Activated CD8-positive, alpha-beta memory T cell treated with anti-CD3 and anti-CD28 coated beads for 1 hour (primary cell): ENCODE measurements around the gene CYP4F22.
A peak's percentile ranks its signal among the peaks of the same experiment; 100 is the strongest.
"Not testable (repeated sequence)": the region's sequence is repeated elsewhere in the genome, so short reads cannot be mapped to it uniquely, and the experiment has no call there.

Experiments used
- DNase-seq, 2 donors: peaks; one replicate each; pipeline ENCODE4 v3.0.0-alpha.2; 2020; ENCODE audit warnings: low read depth in 1 of 2; ENCODE audit errors: extremely low read depth in 1 of 2

CYP4F22 gene

DNA sequence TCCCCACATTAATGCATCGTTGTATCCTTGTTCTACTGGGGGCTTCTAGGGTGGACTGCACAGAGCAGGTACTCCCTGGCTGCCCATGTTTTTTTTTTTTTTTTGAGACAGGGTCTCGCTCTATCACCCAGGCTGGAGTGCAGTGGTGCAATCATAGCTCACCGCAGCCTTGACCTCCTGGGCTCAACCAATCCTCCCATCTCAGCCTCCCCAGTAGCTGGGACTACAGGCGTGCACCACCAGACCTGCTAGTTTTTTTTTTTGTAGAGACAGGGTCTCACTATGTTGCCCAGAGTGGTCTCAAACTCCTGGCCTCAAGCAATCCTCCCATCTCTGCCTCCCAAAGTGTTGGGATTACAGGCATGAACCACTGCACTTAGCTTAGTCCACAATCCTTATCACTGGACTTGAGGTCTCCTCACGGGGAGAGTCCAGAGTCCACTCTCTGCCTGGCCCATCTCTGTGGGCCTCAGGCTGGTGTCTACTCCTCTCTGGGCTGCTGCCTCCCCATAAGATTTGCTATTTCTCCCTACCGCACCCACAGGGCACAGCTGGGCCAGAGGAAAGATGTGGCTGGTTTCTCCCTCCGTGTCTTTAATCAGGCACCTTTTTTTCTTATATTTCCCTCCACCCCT is 56.3 kb downstream of the CYP4F22 start:
- DNase-seq: no peak

DNA sequence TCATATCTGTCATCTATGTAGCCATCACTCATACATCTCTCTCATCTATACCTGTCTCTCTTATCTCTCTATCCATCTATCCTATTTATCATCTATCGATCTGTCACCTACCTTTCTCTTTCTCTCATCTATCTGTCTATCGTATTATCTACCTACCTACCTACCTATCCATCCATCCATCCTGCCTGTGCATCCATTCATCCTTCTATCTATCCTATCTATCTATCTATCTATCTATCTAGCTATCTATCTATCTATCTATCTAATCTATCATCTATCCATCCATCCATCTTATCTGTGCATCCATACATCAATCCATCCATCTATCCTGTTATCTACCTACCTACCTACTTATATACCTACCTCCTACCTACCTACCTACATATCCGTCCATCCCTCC is 62.1 kb downstream of the CYP4F22 start:
- no peak for DNase-seq

DNA sequence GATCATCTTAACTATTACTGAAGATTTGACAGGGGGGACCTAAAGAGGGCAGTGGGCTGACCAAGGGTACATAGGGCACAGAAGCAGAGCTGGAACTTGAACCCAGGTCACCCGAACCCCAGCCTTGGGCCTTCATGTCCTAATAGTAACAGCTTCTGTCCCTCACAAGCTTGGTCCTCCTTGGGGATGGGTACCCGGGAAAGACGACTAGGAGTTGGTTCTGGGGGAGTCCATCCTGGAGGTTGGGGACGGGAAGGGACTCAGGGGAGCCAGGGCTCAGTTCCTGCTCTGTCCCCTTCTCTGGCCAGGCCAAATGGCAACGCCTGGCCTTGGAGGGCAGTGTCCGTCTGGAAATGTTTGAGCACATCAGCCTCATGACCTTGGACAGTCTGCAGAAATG is 67.1 kb downstream of the CYP4F22 start:
- no peak for DNase-seq

DNA sequence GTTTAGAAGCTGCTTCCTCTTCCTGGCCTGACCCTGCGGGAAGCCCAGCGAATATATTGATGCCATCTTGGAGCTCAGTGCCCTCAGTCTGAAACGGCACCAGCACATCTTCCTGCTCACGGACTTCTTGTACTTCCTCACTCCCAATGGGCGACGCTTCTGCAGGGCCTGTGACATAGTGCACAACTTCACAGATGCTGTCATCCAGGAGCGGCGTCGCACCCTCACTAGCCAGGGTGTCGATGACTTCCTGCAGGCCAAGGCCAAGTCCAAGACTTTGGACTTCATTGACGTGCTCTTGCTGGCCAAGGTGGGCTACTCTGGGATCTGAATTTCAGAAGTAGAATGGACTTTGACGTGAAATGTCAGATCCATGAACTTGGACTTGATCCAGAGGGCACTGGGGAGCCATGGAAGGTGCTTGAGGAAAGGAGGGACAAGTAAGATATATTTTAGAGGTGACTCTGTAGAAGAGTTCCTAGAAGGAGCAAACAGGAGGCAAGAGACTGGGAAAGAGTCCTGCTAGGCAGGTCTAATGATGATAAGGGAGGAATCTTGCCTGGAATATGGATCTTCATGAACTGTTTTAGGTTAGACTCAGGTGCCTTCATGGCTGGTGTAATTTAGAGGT is 68.3 kb downstream of the CYP4F22 start:
- DNase-seq: no peak

DNA sequence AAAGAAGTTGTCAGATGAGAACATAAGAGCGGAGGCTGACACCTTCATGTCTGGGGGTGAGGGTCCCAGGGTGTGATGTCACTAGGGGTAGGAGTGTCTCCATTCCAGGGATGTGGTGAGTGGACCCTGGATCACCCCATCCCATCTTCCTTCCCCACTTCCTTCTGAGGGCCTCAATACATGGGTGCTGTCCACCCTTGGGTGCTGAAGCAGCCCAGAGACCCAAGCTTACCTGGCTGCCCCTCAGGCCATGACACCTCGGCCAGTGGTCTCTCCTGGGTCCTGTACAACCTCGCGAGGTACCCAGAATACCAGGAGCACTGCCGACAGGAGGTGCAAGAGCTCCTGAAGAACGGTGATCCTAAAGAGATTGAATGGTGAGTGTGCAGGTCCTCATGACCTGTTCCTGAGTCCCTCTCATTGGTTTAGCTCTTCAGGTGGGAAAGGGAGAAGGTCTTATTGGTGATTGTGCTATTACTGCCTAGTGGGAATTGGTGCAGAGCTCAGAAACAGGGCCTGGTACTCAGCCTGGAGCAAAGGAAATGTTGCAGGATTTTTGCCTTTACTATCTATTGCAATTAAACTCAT is 69.0 kb downstream of the CYP4F22 start:
- no peak for DNase-seq

DNA sequence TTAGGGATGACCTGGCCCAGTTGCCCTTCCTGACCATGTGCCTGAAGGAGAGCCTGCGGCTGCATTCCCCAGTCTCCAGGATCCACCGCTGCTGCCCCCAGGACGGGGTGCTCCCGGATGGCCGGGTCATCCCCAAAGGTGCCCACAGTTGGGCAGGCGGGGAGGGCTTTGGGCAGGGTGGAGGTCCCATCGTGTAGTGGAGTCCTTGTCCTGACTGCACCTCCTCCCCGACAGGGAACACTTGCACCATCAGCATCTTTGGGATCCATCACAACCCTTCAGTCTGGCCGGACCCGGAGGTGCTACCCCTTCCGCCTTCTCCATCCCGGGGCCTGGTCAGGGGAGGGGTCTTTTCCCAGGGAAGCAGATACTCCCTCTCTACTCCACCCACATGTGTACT is 75.0 kb downstream of the CYP4F22 start:
- DNase-seq: no peak

DNA sequence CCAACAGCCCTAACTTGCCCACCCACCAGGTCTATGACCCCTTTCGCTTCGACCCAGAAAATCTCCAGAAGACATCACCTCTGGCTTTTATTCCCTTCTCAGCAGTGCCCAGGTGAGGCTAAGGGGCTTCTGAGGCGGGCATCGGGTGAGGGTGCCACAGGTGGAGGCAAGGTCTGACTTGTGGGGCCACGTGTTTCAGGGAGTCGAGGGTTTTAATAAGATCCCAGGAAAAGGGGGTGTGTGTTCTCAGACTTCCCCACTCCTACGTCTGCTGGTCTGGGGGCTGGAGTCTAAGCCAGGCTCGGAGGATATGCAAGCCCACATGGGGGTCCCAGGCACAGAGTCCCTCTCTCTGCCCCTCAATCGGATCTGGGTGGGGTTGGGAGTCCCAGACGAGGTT is 75.8 kb downstream of the CYP4F22 start:
- DNase-seq: no peak

DNA sequence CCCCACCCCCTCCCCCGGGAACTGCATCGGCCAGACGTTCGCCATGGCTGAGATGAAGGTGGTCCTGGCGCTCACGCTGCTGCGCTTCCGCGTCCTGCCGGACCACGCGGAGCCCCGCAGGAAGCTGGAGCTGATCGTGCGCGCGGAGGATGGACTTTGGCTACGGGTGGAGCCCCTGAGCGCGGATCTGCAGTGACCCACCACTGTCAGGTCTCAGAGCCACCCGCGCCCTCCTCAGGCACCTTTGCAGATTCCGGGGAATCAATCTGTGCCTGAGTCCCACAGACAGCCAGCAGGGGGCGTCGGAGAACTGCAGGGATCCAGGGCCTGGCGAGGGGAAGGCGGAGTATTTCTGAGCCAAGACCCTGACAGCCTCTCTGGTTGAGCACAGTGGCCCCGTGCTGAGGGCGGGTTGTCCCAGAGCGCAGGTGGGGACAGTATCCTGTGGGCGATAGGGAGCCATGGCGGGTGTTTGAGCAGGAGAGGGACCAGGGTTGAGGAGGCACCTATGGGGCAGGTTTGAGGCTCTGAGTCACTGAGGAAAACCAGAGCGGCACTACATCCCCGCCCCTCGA is 76.3 kb downstream of the CYP4F22 start:
- peak; percentile 57 to 80 for DNase-seq

DNA sequence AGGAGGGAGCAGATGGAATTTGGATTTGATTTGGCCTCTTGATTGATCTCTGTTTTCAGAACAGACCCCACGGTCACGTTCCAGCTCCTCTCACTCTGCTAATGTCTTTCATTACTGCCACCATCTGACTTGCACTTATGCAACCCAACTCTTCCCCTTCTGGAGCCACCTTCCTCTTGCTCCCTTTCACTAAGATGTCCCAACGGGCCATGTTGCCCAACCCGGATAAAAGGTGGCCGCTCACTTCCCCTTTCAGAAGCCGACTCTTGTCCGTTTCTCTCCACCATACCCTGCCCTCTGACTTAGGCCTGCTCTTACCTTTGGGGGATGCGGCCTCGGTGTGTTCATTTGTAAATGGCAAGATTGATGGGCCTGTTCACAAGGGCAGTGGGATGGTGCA is 79.3 kb downstream of the CYP4F22 start:
- no peak for DNase-seq

DNA sequence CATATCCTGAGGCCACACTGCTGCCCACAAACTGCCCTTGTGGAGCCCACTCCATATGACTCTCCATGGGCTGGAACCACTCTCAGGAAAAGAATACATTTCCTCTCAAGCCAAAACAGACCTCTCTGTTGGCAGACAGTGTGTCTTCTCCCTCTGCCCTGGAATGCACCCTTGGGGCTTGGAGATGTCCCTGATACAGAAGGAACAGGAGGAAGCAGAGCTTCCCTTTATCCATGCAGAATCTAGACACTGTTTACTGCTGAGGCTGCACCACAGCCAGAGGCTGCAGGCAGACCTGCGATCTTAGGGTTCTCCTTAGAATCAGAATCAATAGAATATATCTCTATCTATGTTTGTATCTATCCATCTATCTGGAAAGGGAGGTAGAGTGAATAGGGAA is 79.9 kb downstream of the CYP4F22 start:
- no peak for DNase-seq

DNA sequence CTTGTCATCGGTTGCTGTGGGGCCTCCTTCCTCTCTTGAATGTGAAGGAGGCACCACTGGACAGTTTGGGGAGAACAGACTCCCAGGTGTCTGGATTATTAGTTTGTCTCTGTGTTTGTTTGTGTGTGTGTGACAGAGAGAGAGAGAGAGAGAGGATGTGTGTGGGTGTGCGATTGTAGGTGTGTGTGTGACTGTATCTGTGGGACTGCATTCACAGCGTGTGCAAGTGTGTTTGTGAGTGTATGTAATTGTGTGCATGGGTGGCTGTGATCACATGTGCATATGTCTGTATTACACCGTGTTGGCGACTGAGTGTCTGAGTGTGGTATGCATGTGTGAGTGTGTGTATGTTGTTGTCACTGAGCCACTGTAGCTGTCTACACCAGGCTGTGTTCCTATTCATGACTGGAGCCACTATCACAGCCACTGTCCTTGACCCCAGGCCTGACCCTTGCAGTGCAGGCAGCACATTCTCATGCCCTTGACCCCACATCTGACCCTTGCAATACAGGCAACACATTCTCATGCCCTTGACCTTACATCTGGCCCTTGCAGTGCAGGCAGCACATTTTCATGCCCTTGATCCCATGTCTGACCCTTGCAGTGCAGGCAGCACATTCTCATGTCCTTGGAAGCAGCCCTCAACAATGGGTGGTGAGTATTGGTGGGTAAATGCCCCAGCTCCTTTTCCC is 81.6 kb downstream of the CYP4F22 start:
- no peak for DNase-seq

DNA sequence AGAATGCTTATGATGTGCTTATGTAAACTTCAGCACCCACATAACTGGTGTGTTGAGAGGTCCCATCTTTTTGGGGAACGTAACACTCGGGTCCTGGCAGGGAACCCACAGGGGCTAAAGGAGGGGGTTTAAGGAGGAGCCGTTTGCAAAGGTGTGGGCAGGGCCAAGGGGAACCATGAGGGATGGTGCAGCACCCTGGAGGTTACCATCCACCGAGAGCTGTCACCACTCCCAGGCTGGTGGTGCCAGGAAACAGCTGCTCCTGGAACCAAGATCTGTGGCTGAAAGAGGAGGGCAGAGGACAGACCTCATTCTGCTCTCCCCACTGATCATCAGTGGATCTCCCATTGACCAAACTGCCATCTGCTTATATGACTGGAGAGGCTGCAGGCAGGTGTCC is 83.5 kb downstream of the CYP4F22 start:
- no peak for DNase-seq

DNA sequence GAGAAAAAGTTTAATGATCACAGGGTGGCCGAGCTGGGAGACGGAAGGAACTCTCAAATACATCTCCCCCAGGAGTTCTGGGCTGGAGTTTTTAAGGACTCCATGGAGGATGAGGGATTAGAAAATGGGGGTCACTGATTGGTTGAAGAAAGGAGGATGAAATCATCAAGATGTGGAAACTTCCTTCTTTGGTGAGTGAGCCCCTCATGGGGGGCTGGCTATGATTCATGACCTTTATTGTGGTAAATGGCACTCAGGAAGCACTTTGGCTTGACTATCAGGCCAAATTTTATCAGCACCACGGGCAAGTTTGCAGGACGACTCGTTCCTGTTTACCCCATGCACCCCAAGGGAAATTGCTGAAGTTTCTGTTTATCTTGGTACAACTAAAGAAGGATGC is 84.2 kb downstream of the CYP4F22 start:
- not testable (repeated sequence) for DNase-seq

DNA sequence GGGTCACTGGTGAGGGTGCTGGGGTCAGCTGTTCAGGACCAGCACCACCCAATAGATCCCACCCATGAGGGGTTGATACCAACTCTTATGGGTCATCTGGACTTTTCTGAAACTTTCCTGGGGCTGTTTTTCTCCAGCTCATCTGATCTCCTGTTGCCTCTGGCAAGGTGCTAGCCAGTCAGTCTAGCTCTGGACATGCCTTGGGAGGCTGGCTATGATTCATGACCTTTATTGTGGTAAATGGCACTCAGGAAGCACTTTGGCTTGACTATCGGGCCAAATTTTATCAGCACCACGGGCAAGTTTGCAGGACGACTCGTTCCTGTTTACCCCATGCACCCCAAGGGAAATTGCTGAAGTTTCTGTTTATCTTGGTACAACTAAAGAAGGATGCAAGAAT is 85.4 kb downstream of the CYP4F22 start:
- DNase-seq: not testable (repeated sequence)

DNA sequence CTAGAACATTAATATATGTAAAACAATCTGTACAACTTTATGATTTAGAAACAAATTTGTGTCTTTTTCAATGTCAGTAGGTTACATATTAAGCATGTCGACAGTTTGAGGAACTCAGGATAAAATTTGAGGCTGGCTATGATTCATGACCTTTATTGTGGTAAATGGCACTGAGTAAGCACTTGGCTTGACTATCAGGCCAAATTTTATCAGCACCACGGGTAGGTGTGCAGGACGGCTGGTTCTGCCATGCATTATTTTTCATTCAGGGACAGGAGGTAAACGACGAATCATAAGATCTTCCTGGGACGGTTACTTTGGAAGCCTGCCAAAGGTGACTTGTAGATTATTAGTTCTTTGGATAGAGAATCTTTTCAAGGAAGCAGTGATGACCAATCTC is 86.7 kb downstream of the CYP4F22 start:
- no peak for DNase-seq
